ENCODE measurements around the gene TAOK3.
"Not testable (repeated sequence)": the region's sequence is repeated elsewhere in the genome, so short reads cannot be mapped to it uniquely, and the experiment has no call there.

Gene TAOK3

DNA sequence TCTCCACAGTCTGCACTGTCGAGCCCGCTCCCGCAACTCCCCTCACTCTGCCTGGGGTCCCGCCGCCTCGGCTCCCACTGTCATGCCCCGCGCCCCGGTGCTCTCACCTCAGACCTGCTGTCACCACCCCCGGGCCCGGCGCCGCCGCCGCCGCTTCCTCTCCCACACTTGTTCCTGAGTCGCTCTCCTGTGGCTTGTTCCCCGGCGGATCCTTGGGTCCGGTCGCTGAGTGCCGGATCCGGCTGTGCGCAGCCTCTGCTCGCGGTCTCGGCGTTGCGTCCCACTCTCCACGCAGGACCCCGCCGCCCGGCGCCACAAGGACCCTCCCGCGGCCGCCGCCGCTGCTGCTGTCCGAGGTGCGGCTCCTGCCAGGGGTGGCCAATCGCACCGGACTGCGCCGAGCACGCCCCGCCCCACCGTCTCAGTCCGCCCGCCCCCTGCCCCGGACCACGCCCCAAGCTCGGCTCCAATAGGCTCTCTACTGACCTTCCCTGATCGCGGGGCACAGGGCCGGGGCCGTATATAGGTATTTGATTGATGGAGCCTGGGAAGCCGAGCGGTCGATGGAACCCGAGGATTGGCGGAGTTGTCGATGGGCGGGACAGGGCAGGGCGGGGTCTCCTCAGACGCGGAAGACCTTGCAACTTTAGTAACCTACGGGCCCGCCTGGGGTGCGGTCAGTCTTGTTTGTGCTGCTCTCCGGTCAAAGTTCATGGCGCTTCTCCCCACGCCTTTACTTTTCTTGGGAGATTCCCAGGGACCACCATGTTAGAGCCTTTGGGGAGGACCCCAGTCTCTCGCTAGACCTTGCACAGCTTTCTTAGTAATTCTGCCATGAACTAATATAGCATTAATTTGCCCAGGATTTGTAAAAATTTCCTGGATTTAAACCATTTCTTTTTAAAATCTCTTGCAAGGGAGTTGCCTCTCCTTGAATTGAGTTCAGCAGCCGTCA is at the start of gene TAOK3:
Gene TAOK3 (minus strand): TSS at position 367 of the 955 bp plus-strand sequence. CDS start 117,340 bp downstream, outside the sequence.
- peak; percentile 91 for DNase-seq

DNA sequence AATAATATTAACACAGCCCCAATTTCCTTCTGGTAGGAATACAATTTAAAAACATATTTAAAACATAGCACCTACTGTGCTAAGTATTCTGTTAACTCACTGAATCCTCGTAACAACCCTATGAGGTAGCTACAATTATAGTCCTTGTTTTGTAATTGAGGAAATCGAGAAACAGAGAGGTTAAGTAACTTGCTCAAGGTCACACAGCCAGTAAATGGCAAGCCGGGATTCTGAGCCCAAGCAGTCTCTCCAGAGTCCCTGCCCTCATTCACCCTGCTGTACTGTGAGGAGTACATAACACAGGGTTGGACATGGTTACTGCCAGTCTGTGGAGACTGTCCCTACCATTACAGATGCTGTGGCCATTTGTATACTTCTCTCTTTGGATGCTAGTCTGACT is 48.0 kb upstream of the TAOK3 start:
- DNase-seq, result no peak

DNA sequence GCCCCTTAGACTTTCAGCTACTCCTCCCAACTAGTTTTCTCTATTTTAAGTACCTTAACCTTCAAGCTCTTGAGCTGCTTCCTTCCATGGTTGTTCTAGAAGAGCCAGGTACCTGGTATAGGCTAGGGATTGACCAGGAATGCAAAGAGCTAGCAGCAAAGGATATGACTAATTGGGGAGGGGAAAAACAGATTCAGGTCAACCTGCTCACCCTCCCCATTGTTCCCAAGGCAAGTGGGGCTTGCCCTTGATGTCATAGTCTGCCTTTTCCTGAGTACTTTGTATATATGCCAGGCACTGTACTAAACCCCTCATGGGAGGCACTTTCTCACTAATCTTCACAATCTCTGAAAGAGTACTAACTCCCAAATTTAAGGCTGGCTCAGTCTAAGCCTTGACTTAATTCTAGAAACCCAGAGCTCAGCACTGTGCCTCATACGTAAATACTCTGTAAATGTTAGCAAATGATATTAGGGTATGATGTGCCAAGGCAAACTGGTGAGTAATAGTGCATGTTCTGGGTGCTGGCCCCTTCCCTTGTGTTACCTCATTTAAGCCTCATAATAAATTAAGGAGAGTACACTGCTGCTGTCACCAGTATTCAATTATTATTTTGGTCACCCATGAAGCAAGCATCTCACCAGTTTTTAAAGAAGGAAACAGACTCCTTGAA is 45.8 kb upstream of the TAOK3 start:
- DNase-seq, result no peak

DNA sequence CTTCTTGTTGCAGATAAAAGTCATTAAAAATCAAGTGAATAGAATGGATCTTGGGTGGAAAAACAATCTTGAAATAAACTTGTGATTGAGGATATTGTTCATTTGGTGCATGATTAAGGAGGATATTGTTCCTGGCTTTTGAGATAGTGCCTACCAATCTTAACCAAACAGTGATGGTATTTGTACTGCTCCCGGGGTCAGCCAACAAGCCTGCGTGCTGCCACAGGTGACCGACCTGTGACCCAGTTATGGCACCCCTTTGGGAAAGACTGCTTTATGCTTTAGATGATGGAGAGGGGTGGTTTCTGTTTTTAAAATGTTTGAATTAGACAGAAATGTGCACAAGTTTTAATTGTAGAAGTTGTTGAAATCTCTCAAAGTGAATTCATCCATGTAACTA is 45.2 kb upstream of the TAOK3 start:
- DNase-seq, result no peak

GRCh38 chr12:118409834-118410233 is 37.1 kb upstream of the TAOK3 start:
- no peak for DNase-seq

- DNase-seq, result not testable (repeated sequence)
Observed at GRCh38 chr12:118408241-118408640, 35.5 kb upstream of the TAOK3 start.

GRCh38 chr12:118404876-118405521 is 32.3 kb upstream of the TAOK3 start:
- DNase-seq, result peak; percentile 57

GRCh38 chr12:118402251-118402650 is 29.5 kb upstream of the TAOK3 start:
- DNase-seq, result no peak

GRCh38 chr12:118398940-118399339 is 26.2 kb upstream of the TAOK3 start:
- no peak for DNase-seq

GRCh38 chr12:118398524-118398923 is 25.8 kb upstream of the TAOK3 start:
- no peak for DNase-seq

DNA sequence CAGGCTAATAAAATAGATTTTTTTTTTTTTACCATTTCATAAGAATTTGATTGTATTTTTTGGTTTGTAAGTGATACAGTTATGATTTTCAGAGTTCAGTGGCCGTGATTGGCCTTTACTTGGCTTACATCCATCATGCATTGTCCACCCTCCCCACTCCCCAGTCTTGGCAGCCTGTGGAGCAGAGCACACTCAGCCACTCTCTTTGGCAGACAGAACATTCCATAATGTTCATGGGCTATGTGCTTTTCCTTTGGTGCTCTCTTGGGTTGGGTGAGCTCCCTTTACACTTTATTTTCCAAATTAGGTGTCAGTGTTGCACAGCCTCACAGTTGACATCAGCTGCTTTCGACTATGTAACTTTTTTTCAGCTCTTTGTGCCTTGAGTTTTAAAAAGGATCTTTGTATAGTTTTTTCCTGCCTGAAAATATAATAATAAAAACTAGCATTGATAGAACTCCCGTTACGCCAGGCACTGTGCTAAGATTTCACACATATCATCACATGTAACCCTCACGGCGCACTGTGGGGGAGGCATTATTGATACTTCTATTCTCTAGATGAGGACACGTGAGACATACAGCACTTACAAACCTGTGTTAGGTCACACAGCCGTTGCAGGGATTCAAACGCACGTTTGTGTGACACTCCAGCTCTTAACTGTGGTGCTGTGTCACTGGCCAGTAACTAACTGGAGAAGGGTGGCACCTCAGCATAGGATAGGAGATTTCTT is 25.2 kb upstream of the TAOK3 start:
- no peak for DNase-seq

DNA sequence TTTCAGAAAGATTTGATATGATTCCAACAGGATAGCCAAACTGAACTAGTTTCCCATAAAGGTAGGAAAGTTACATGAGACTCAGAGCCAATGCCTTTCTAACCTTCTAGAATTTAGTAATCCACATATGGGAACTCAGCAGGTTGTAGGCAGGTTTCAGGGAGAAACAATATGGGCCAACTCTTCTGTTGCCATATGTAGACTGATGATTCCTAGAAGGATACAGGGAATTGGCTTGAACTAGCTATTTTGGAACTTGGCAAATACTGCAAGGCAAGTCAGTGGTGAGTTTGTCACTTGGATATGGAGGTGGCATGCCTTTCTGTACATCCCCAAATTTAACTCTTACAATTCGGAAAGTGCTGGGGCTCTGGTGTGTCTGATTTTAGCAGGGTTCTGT is 19.1 kb upstream of the TAOK3 start:
- DNase-seq, result no peak

- no peak for DNase-seq
Observed at GRCh38 chr12:118391424-118391823, 18.7 kb upstream of the TAOK3 start.

- peak; percentile 57 for DNase-seq
Observed at GRCh38 chr12:118377884-118378470, 5.3 kb upstream of the TAOK3 start.

DNA sequence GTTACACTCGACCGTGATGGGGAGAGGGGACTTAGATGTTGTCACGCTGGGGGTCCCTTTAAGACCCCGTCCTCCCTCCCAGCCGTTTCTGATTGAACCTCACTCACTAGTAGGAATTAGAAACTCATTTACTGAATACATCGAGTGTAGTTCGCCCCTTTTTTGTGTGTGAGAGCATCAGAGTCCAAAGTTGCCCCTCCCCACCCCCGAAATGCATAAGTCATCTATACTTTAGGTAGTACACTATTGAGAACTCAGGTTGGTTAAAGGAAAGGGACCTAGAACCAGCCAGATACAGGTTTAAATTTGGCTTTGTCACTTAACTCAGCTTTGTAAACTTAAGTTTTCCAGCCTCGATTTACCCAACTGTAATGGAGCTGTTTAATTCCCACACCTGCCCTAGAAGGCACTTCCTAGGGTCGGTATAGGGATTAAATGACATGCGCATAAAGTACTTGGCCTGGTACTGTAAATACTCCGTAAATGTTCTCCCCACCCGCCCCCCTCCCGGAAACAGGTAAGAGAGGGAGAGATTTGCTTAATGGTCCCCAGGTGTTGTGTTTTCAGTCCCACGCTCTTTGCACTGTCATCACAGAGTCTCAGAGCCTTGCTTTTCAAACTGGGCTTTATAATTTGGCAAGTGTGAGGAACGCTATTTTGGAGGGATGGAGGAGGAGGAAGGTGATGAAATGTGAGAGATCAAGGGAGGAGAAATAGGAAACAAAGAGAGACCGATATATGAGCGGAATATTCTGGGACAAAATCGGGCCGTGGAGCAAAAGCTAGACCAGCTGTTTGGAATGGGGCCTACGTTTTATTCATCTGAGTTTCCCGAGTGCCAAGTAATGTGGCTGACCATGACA is 4.5 kb upstream of the TAOK3 start:
- DNase-seq, result no peak

GRCh38 chr12:118376089-118377020 is 3.6 kb upstream of the TAOK3 start, which contains the start of gene SUDS3:
TSS of gene SUDS3 (plus strand) at chr12:118376555. CDS start at chr12:118376692, 137 bp downstream.
- DNase-seq, result peak; percentile 67

GRCh38 chr12:118375348-118375747 is 2.6 kb upstream of the TAOK3 start:
- no peak for DNase-seq

DNA sequence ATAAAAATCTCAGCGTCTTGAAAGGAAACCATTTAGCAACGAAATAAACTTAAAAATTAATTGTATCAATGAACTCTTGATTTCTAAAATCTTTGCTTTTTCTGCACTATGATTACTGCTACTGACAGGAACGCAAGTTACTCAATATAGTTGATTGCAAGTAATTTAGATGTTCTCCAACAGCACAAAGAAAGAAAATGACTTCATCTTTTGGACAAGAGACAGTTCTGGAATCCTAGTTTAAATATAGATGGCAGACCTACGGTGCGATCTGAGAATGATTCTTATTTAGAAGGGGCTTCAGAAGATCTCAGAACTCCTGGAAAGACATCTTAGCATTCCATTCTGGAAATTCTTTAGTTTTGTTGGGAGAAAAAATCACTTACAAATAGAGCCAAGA is 2.2 kb upstream of the TAOK3 start:
- no peak for DNase-seq

DNA sequence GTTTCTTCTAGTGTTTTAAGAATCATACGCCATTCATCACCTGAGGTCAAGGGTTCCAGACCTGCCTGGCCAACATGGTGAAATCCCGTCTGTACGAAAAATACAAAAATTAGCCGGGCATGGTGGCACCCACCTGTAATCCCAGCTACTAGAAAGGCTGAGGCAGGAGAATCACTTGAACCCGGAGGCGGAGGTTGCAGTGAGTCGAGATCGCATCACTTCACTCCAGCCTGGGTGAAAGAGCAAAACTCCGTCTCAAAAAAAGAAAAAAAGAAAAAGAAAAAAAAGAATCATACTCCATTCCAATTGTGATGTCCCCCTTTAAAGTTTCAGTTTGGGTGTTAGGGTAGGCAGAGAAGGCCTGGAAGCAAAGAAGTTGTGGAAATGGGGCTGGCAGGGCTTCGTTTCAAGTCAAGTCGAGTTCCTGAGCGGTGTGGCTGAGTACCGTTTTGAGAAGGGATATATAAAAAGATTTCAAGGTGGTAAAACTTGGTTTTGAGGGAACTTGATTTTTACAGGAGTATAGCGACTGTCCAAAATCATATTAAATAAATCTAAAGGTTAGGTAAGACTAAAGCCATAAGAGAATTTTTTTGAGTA is 1.5 kb upstream of the TAOK3 start:
- no peak for DNase-seq

DNA sequence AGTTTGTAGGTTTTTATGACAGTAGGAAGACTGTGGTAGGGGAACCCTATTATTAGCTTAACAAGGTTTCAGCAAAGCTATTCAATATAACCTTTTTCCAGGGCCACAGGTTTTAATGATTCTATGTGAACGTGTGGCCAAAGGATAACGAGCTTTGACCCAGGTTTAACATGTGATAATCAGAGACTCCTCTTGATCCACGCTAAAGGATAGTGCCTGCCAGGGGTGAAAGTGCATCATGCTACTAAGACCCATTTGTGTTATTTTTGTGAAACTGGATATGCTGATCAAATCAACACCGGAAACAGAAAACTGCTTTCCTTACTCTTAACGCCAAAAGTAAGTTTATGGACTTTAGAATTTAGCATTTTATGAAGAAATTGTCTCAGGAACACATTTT is 909 bp upstream of the TAOK3 start:
- no peak for DNase-seq

Measured in NCI-H1694 (cell line).